NCI-H1417 treated with DMSO at 0.1 percent for 48 hours (cell line): ENCODE data around the gene PATL2.
"Not testable (repeated sequence)": the region's sequence is repeated elsewhere in the genome, so short reads cannot be mapped to it uniquely, and the experiment has no call there.

ENCODE experiments used
- DNase-seq: peaks from one replicate; lab custom pipeline; 2025; lab: John Stamatoyannopoulos, UW

Gene PATL2

DNA sequence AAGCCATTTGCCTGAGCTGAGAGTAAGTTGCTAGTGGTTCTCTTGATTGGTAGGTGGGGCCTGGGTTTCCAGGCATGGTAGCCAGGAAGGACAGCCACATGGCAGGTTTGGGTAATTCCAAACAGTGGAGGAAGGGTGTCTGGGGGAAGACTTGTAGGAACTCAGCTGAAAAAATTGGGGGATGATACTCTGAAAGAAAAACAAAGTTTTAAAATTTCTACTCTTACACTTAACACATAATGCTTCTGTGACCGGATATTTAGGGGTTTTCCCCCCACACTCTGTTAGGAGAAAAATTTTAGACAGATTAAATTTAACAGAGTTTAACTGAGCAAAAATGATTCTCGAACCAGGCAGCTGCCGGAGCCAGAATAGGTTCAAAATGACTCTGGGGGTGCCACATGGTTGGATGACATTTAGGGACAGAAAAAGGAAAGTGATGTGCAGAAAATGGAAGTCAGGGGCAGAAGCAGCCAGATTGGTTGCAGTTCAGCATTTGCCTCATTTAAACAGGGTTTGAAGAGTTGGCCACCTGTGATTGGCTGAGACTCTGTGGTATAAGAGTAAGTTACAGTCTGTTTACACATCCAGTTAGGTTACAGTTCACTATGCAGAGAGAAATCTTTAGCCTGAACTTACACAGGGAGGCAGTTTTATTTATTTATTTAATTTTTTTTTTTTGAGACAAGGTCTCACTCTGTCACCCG, 8.3 kb upstream of the PATL2 start:
- no peak for DNase-seq

DNA sequence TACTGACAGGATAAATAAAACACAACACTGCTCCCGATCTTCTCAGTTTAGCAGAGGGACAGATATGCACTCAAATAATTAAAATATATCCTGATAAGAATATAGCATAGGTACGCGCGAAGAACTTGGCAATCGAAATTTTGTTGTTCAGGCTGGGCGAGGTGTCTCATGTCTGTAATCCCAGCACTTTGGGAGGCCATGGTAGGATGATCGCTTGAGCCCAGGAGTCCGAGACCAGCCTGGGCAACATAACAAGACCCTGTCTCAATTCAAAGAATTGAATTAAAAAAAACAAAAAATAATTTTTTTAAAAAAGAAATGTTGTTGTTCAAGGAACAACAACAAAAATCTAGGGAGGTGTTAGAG, 7.8 kb upstream of the PATL2 start:
- DNase-seq = no peak

DNA sequence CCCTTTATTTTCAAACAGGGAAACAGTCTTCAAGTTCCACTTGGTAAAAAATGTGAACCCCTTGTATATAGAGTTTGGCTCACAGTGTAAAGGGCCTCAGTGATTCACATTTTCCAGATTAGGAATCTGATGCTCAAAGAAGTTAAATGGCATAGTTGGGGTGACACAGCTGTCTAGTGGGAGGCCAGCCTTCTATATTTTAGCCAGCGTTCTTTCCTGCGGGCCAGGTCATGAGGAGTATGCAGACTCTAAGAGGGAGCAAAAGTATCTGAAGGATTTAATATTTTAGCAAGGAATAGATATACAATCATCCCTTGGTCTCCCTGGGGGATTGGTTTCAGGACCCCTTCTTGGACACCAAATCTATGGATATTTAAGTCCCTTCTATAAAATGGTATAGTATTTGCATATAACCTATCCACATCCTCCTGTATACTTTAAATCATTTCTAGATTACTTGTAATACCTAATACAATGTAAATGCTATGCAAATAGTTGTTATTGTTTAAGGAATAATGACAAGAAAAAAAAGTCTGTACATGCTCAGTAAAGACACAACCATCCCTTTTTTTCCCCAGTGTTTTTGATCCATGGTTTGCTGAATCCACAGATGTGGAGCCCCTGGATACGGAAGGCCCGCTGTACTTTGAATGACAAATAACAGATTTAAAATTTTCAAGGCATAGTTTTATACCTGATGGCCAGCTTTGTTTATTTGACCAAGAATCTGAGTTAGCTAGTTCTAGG, 7.2 kb upstream of the PATL2 start:
- no peak for DNase-seq

DNA sequence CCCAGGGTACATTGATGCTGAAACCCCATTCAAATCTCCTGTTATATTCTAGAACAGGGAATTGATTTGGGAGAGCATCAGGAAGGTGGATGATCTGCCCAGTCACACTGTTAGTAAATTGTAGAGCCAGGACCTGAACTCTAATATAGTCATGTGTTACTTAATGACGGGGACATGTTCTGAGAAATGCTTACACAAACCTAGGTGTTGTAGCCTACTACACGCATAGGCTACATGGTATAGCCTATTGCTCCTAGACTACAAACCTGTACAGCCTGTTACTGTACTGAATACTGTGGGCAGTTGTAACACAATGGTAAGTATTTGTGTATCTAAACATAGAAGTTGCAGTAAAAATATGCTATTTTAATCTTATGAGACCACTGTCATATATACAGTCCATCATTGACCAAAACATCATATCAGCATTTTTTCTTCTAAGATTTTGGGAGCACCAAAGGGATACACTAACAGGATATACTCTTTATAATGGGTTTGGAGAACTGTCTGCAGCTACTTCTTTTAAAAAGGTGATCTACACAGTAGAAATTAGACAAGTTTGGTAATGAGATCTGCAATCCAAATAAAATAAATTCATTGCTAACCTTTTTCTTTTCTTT, 6.0 kb upstream of the PATL2 start:
- no peak for DNase-seq

DNA sequence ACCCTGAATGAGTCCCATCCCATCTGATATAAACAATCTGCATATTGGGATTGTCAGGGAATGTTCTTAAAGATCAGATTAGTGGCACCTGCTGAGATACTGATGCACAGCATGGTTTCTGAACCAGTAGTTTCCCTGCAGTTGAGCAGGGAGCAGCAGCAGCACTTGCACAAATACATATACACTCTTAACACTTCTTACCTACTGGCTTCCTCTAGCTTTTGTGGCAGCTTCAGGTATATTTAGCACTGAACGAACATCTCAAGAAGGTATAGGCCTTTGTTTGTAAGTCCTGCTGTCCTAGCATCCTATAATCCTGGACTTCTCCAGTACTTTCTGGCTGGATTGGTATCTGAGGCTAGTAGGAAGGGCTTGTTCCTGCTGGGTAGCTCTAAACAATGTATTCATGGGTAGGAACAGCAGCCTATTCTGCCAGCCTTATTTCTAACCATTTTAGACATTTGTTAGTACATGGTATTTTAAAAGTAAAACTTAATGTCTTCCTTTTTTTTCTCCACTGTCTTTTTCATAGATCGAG, 4.7 kb upstream of the PATL2 start:
- no peak for DNase-seq

DNA sequence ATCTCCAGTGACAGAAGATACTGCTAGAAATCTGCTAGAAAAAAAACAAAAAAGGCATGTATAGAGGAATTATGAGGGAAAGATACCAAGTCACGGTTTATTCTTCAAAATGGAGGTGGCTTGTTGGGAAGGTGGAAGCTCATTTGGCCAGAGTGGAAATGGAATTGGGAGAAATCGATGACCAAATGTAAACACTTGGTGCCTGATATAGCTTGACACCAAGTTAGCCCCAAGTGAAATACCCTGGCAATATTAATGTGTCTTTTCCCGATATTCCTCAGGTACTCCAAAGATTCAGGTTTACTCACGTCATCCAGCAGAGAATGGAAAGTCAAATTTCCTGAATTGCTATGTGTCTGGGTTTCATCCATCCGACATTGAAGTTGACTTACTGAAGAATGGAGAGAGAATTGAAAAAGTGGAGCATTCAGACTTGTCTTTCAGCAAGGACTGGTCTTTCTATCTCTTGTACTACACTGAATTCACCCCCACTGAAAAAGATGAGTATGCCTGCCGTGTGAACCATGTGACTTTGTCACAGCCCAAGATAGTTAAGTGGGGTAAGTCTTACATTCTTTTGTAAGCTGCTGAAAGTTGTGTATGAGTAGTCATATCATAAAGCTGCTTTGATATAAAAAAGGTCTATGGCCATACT, 4.1 kb upstream of the PATL2 start:
- DNase-seq = no peak

DNA sequence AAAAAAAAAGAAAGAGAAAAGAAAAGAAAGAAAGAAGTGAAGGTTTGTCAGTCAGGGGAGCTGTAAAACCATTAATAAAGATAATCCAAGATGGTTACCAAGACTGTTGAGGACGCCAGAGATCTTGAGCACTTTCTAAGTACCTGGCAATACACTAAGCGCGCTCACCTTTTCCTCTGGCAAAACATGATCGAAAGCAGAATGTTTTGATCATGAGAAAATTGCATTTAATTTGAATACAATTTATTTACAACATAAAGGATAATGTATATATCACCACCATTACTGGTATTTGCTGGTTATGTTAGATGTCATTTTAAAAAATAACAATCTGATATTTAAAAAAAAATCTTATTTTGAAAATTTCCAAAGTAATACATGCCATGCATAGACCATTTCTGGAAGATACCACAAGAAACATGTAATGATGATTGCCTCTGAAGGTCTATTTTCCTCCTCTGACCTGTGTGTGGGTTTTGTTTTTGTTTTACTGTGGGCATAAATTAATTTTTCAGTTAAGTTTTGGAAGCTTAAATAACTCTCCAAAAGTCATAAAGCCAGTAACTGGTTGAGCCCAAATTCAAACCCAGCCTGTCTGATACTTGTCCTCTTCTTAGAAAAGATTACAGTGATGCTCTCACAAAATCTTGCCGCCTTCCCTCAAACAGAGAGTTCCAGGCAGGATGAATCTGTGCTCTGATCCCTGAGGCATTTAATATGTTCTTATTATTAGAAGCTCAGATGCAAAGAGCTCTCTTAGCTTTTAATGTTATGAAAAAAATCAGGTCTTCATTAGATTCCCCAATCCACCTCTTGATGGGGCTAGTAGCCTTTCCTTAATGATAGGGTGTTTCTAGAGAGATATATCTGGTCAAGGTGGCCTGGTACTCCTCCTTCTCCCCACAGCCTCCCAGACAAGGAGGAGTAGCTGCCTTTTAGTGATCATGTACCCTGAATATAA, 2.2 kb upstream of the PATL2 start:
- DNase-seq = no peak

DNA sequence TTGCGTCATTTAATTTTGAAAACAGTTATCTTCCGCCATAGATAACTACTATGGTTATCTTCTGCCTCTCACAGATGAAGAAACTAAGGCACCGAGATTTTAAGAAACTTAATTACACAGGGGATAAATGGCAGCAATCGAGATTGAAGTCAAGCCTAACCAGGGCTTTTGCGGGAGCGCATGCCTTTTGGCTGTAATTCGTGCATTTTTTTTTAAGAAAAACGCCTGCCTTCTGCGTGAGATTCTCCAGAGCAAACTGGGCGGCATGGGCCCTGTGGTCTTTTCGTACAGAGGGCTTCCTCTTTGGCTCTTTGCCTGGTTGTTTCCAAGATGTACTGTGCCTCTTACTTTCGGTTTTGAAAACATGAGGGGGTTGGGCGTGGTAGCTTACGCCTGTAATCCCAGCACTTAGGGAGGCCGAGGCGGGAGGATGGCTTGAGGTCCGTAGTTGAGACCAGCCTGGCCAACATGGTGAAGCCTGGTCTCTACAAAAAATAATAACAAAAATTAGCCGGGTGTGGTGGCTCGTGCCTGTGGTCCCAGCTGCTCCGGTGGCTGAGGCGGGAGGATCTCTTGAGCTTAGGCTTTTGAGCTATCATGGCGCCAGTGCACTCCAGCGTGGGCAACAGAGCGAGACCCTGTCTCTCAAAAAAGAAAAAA, 1.4 kb upstream of the PATL2 start:
- no peak for DNase-seq

DNA sequence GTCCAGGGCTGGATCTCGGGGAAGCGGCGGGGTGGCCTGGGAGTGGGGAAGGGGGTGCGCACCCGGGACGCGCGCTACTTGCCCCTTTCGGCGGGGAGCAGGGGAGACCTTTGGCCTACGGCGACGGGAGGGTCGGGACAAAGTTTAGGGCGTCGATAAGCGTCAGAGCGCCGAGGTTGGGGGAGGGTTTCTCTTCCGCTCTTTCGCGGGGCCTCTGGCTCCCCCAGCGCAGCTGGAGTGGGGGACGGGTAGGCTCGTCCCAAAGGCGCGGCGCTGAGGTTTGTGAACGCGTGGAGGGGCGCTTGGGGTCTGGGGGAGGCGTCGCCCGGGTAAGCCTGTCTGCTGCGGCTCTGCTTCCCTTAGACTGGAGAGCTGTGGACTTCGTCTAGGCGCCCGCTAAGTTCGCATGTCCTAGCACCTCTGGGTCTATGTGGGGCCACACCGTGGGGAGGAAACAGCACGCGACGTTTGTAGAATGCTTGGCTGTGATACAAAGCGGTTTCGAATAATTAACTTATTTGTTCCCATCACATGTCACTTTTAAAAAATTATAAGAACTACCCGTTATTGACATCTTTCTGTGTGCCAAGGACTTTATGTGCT, 721 bp upstream of the PATL2 start:
- no peak for DNase-seq

DNA sequence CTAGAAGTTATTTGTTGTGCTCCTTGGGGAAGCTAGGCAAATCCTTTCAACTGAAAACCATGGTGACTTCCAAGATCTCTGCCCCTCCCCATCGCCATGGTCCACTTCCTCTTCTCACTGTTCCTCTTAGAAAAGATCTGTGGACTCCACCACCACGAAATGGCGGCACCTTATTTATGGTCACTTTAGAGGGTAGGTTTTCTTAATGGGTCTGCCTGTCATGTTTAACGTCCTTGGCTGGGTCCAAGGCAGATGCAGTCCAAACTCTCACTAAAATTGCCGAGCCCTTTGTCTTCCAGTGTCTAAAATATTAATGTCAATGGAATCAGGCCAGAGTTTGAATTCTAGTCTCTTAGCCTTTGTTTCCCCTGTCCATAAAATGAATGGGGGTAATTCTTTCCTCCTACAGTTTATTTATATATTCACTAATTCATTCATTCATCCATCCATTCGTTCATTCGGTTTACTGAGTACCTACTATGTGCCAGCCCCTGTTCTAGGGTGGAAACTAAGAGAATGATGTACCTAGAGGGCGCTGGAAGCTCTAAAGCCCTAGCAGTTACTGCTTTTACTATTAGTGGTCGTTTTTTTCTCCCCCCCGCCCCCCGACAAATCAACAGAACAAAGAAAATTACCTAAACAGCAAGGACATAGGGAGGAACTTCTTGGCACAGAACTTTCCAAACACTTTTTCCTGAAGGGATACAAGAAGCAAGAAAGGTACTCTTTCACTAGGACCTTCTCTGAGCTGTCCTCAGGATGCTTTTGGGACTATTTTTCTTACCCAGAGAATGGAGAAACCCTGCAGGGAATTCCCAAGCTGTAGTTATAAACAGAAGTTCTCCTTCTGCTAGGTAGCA, 657 bp downstream of the PATL2 start:
- DNase-seq = no peak

DNA sequence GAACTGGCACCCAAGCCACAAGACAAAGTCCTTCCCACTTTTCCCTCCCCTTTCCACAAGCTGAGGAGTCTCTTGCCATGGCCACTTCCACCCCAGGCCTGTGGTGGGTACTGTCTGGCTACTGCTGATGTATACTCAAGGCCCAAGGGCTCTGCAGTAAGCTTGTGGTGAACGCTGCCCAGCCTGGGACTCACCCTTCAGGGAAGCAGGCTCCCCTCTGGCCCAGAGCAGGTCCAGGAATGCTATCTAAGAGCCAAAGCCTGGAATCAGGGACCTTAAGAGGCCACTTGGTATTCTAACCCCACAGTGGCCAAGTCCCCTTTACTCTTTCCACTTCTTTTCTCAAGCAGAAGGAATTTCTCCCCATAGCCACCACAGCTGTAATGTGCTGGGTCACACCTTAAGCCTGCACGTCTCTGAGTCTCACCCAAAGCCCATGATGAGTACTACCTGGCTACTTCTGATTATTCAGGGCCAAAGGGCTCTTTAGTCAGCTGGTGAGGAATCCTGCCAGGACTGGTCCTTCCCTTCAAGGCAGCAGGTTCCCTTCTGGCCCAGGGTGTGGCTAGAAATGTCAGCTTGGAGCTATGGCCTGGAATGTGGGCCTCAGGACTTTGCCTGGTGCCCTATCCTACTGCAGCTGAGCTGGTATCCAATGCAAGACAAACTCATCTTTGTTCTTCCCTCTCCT, 4.0 kb downstream of the PATL2 start:
- DNase-seq = no peak

DNA sequence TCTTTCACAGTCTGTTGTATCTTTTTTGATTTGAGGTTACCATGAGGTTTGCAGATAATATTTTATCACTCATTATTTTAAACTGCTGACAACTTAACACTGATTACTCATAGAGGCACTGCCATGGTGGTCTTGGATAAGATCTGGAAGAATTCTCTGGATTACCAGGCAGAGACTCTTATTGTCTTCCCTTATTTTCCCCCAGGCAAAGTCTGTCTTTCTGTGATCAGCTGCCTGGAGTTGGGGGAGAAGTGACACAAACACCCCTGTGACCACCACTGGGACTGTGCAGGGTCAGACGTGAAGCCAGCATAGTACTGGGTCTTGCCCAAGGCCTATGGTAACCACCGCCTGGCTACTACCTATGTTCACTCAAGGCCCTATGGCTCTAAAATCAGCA, 4.7 kb downstream of the PATL2 start:
- DNase-seq = no peak

DNA sequence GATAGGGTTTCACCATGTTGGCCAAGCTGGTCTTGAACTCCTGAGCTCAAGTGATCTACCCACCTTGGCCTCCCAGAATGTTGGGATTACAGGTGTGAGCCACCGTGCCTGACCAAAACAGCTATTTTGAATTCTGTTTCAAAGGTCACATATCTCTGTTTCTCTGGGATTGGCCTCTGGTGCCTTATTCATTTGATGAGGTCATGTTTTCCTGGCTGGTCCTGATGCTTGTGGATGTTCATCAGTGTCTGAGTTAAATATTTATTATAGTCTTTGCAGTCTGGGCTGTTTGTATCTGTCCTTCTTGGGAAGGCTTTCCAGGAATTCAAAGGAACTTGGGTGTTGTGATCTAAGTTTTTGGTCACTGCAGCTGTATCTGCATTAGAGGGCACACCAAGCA, 5.1 kb downstream of the PATL2 start:
- DNase-seq = no peak

DNA sequence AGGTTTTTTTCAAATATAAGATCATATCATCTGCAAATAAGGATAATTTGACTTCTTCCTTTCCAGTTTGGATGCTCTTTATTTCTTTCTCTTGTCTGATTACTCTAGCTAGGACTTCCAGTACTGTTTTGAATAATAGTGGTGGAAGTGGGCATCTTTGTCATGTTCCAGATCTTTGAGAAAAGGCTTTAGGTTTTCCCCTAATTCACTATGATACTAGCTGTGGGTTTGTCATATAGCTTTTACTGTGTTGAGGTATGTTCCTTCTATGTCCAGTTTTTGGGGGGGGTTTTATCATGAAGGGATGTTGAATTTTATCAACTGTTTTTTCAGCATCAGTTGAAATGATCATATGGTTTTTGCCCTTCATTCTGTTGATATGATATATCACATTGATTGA, 10.4 kb downstream of the PATL2 start:
- not testable (repeated sequence) for DNase-seq

DNA sequence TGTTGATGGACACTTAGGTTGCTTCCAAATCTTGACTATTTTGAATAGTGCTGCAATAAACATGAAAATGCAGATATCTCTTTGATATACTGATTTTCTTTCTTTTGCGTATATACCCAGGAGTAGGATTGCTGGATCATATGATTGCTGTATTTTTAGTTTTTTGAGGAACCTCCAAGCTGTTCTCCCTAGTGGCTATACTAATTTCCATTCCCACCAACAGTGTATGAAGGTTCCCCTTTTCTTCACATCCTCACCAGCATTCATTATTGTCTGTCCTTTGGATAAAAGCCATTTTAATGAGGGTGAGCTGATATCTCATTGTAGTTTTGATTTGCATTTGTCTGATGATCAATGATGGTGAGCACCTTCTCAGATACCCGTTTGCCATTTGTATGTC, 12.5 kb downstream of the PATL2 start:
- no peak for DNase-seq

DNA sequence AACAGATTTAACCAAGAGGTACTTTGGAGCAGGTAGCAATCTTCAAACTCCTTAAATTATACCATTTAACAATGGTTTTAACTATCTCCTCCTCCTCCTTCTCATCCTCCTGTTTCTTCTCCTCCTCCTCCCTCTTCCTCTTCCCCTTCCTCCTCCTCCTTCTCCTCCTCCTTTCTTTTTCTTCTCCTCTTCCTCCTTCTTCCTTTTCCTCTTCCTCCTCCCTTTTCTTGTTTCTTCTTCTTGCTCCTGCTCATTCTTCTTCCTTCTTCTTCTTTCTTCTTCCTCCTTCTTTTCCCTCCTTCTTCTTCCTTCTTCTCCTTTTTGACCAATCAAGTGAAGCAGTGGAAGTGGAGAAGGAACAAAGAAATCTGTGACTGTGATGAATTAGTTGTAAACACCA, 14.1 kb downstream of the PATL2 start:
- no peak for DNase-seq

DNA sequence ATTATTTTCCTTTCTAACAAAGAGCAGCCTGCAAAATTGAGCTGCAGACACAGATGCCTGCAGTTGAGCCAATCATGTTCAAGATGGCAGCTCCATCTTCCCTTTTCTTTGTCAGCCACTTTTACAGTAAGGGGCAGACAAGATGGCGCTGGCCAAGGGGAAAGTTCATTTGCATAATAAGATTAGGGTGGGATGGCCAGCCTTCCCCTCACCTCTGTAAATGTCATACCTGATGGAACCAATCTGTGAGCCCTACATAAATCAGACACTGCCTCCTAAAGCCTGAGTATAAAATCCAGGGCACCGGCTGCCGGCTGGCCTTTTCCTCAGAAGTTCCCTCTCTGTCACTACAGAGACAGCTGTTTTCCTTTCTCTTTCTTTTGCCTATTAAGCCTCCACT, 15.8 kb downstream of the PATL2 start:
- no peak for DNase-seq

DNA sequence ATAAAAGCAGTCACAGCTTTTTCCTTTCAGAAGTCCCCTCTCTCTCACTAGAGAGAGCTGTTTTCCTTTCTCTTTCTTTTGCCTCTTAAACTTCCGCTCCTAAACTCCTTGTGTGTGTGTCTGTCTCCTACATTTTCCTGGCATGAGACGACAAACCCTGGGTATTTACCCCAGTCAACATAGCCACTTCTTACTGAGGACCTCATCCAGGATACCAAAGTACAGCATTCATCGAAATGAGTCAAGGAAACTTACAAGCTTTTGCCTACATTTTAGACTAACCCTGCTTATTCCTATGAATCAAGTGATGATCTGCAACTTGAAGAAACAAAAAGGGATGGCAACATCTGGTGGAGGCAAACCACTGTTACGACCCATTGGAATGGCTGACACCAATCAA, 16.7 kb downstream of the PATL2 start:
- DNase-seq = no peak

DNA sequence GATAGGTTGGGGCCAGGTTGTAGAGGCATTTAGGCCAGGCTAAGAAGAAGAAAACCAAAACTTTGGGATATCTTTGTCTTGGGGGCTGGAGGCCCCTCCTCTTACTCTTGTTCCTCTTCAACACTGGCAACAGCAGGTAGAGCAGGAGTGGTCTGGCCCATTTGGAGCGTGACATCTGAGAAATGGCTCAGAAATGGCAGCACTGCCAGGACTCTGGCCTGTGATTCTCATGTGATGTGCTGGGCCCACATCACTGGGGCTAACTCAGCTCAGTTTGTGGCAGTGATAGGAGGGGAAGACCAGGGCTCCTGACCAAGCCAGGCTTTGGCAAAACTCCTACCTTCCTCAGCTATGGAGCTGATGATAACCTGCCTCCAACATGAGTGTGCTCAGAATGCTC, 18.5 kb downstream of the PATL2 start:
- DNase-seq = no peak
